ENCODE data around the gene TSHR. TPM values are rescaled to one million over a fixed set of nuclear protein-coding genes. Genes with fewer than 3 reads are reported as not detected.

The TSHR gene
- total and polyA plus RNA-seq, 9 donors, result 0.15 to 0.41 (median 0.23) TPM; not detected in 6

- Histone ChIP-seq H3K36me3 (no peaks in the 10 kb centered on the region), H3K9me3 (no peaks in the 10 kb centered on the region), H3K27ac (no peak overlapping the region), H3K27me3 (no peaks in the 10 kb centered on the region), H3K4me3 (no peak overlapping the region), H3K4me1 (ENCODE audit: insufficient read depth) (no peaks in the 10 kb centered on the region)
- no peak for DNase-seq
- WGBS, 3 donors, result 77 to 95% (median 89%) methylated on average over 4 of the region's 4 CpGs
- intact Hi-C loops (cut with DNase I), result no loop called here
- TF ChIP-seq POLR2A (IDR thresholded peaks at IDR 0.05), result no peak
- TF ChIP-seq EP300 (IDR thresholded peaks at IDR 0.05), result no peak
- no peak for TF ChIP-seq CTCF (IDR thresholded peaks at IDR 0.05)
Observed at GRCh38 chr14:81125536-81125935, 170.1 kb downstream of the TSHR start.

GRCh38 chr14:81127785-81128184 lies 172.4 kb downstream of the TSHR start:
- 77 to 89% (median 81%) methylated on average over 5 of the region's 5 CpGs for WGBS, 3 donors
- no peak overlapping the region for H3K4me3 ChIP-seq
- no peaks in the 10 kb centered on the region for H3K4me1 ChIP-seq (ENCODE audit: insufficient read depth)
- H3K27me3 ChIP-seq, result no peaks in the 10 kb centered on the region
- no peak overlapping the region for H3K27ac ChIP-seq
- no peaks in the 10 kb centered on the region for H3K36me3 ChIP-seq
- H3K9me3 ChIP-seq, result no peaks in the 10 kb centered on the region
- TF ChIP-seq CTCF (IDR thresholded peaks at IDR 0.05) (no peak), POLR2A (IDR thresholded peaks at IDR 0.05) (no peak), EP300 (IDR thresholded peaks at IDR 0.05) (no peak)
- DNase-seq, result no peak
- intact Hi-C loops (cut with DNase I), result no loop called here

- H3K4me3 ChIP-seq, result no peak overlapping the region
- intact Hi-C loops (cut with DNase I), result no loop called here
- no peaks in the 10 kb centered on the region for H3K36me3 ChIP-seq
- H3K27ac ChIP-seq, result no peak overlapping the region
- 91 to 98% (median 95%) methylated on average over 1 of the region's 1 CpG for WGBS, 3 donors
- no peaks in the 10 kb centered on the region for H3K4me1 ChIP-seq (ENCODE audit: insufficient read depth)
- DNase-seq, result no peak
- TF ChIP-seq CTCF (IDR thresholded peaks at IDR 0.05) (no peak), EP300 (IDR thresholded peaks at IDR 0.05) (no peak), POLR2A (IDR thresholded peaks at IDR 0.05) (no peak)
- no peaks in the 10 kb centered on the region for H3K9me3 ChIP-seq
- no peaks in the 10 kb centered on the region for H3K27me3 ChIP-seq
Observed at GRCh38 chr14:81129242-81129641, 173.8 kb downstream of the TSHR start.

- 10 to 16% (median 10%) methylated on average over 3 of the region's 3 CpGs for WGBS, 3 donors
- no peaks in the 10 kb centered on the region for H3K9me3 ChIP-seq
- no peak overlapping the region for H3K4me3 ChIP-seq
- no peak for DNase-seq
- no peaks in the 10 kb centered on the region for H3K36me3 ChIP-seq
- no peaks in the 10 kb centered on the region for H3K27me3 ChIP-seq
- no peaks in the 10 kb centered on the region for H3K4me1 ChIP-seq (ENCODE audit: insufficient read depth)
- TF ChIP-seq POLR2A (IDR thresholded peaks at IDR 0.05) (no peak), CTCF (IDR thresholded peaks at IDR 0.05) (no peak), EP300 (IDR thresholded peaks at IDR 0.05) (no peak)
- intact Hi-C loops (cut with DNase I), result no loop called here
- no peak overlapping the region for H3K27ac ChIP-seq
Observed at GRCh38 chr14:81132468-81132867, 177.0 kb downstream of the TSHR start.

- H3K4me3 ChIP-seq, result no peak overlapping the region
- H3K9me3 ChIP-seq, result no peaks in the 10 kb centered on the region
- H3K27ac ChIP-seq, result no peak overlapping the region
- H3K27me3 ChIP-seq, result no peaks in the 10 kb centered on the region
- intact Hi-C loops (cut with DNase I), result no loop called here
- 86 to 88% (median 88%) methylated on average over 2 of the region's 2 CpGs for whole genome bisulfite sequencing, 3 donors
- H3K4me1 ChIP-seq (ENCODE audit: insufficient read depth), result no peaks in the 10 kb centered on the region
- TF ChIP-seq CTCF (IDR thresholded peaks at IDR 0.05), result no peak
- TF ChIP-seq POLR2A (IDR thresholded peaks at IDR 0.05), result no peak
- no peak for TF ChIP-seq EP300 (IDR thresholded peaks at IDR 0.05)
- H3K36me3 ChIP-seq, result no peaks in the 10 kb centered on the region
- DNase-seq, result no peak
Observed at GRCh38 chr14:81133400-81133799, 178.0 kb downstream of the TSHR start.
